HepG2 (cell line): ENCODE measurements around the gene PPP2R5B. TPM values are rescaled to one million over a fixed set of nuclear protein-coding genes. Genes with fewer than 3 reads are reported as not detected.

ENCODE experiments used
- ATAC-seq: fragments of 200-7000 bp; cut with Tn5 transposase; 3 replicates; pipeline ENCODE4 v1.9.1; 2020; ENCODE audit warnings: mild to moderate bottlenecking, moderate library complexity
- BruUV-seq: library from RNA; stranded (reverse); fragments of 400-500 nt; replicated peaks from 2 replicates; lab custom pipeline; 2021; lab: Mats Ljungman, UMichigan
- CTCF ChIA-PET: fragments of 300-600 bp; formaldehyde crosslinking; extraction: SDS; loops from one replicate; lab custom pipeline; 2021; ENCODE audit warnings: low total read pairs, inconsistent platforms, low intra/inter-chr PET ratio; lab: Yijun Ruan, JAX
- POLR2A ChIA-PET: fragments of 350-600 bp; sonication (Branson Sonifier 250); formaldehyde crosslinking; loops from one replicate; lab custom pipeline; 2020; ENCODE audit warnings: antibody characterized with exemption, inconsistent platforms; lab: Yijun Ruan, JAX
- DNase-seq: peaks from one replicate; pipeline ENCODE4 v3.0.0-alpha.2; 2015; ENCODE audit warnings: low spot score
- FAIRE-seq: peaks from 3 replicates; lab custom pipeline; 2011; peaks lifted over from hg19 to GRCh38; lab: Jason Lieb, UNC
- H2AFZ ChIP-seq: one replicate; pipeline ENCODE4 v1.6.1; 2011; ENCODE audit warnings: low read length, inconsistent platforms
- H3K27ac ChIP-seq: fragments of 300-600 bp; 3 replicates; pipeline ENCODE4 v1.8.0; 2011; ENCODE audit warnings: mixed run types, mild to moderate bottlenecking, mixed read lengths, low read length, inconsistent platforms; ENCODE audit not compliant: insufficient read depth; ENCODE audit errors: extremely low read length
- H3K27me3 ChIP-seq, 2 experiments: fragments of 200-600 bp in 1 of 2; 2 replicates in 1 of 2; 3 replicates in 1 of 2; pipeline versions ENCODE4 v1.6.0 to v1.8.0; 2011; ENCODE audit warnings: low read length in 2 of 2, mild to moderate bottlenecking in 2 of 2, moderate library complexity in 2 of 2, inconsistent platforms in 1 of 2; ENCODE audit not compliant: insufficient read depth in 2 of 2, control insufficient read depth in 1 of 2
- H3K36me3 ChIP-seq, 2 experiments: fragments of 200-600 bp in 1 of 2; replicated peaks in 1 of 2; 2 replicates in 1 of 2; 3 replicates in 1 of 2; pipeline versions ENCODE4 v1.5.1 to v1.8.0; 2011; ENCODE audit warnings: low read length in 2 of 2, inconsistent platforms in 1 of 2; ENCODE audit not compliant: insufficient read depth in 2 of 2, control insufficient read depth in 1 of 2
- H3K4me1 ChIP-seq: 2 replicates; pipeline ENCODE4 v1.5.1; 2012; ENCODE audit warnings: low read length, inconsistent platforms; ENCODE audit not compliant: insufficient read depth
- H3K4me2 ChIP-seq: 2 replicates; pipeline ENCODE4 v1.6.0; 2011; ENCODE audit warnings: low read depth, low read length, inconsistent platforms
- H3K4me3 ChIP-seq, 3 experiments: fragments of 200-600 bp in 1 of 3; sonication (generic), shearing (Covaris generic) in 1 of 3; replicated peaks in 1 of 3; 2 replicates each; pipeline ENCODE4 v1.5.1; 2011 to 2016; ENCODE audit warnings: low read length in 3 of 3, inconsistent platforms in 2 of 3, low read depth in 2 of 3, mild to moderate bottlenecking in 2 of 3, control low read depth in 1 of 3, mixed read lengths in 1 of 3; ENCODE audit not compliant: insufficient read depth in 1 of 3
- H3K79me2 ChIP-seq: one replicate; pipeline ENCODE4 v1.6.1; 2011; ENCODE audit warnings: low read length, inconsistent platforms; ENCODE audit not compliant: insufficient read depth
- H3K9ac ChIP-seq: 2 replicates; pipeline ENCODE4 v1.6.0; 2011; ENCODE audit warnings: mild to moderate bottlenecking, low read depth, low read length, inconsistent platforms; ENCODE audit not compliant: insufficient read depth
- H3K9me3 ChIP-seq: 2 replicates; pipeline ENCODE4 v1.5.1; 2012; ENCODE audit warnings: mild to moderate bottlenecking, low read length
- H4K20me1 ChIP-seq: 2 replicates; pipeline ENCODE4 v1.6.0; 2011; ENCODE audit warnings: inconsistent platforms, mild to moderate bottlenecking, low read length, moderate library complexity; ENCODE audit not compliant: insufficient read depth
- HMGA1 ChIP-seq: sonication (generic); formaldehyde crosslinking; conservative IDR thresholded peaks from 2 replicates; pipeline ENCODE4 v1.4.0; 2020; ENCODE audit warnings: missing genetic modification reagents
- HNRNPK ChIP-seq: fragments of 200-400 bp; formaldehyde crosslinking; IDR thresholded peaks from 2 replicates; pipeline ENCODE4 v1.6.1; 2018; ENCODE audit warnings: low read length, low read depth, moderate library complexity, mild to moderate bottlenecking; ENCODE audit not compliant: poor library complexity, severe bottlenecking
- KAT2B ChIP-seq: fragments of 150-350 bp; IDR thresholded peaks from 2 replicates; pipeline ENCODE4 v1.6.1; 2014; ENCODE audit warnings: low read depth, low read length, borderline replicate concordance
- KLF11 ChIP-seq: IDR thresholded peaks from 2 replicates; pipeline ENCODE4 v1.6.1; 2016; ENCODE audit warnings: missing compliant biosample characterization
- MBD4 ChIP-seq: IDR thresholded peaks from 2 replicates; pipeline ENCODE4 v1.6.1; 2012; ENCODE audit warnings: low read length, inconsistent platforms, borderline replicate concordance
- NFYC ChIP-seq: IDR thresholded peaks from 2 replicates; pipeline ENCODE4 v1.6.1; 2016; ENCODE audit warnings: missing genetic modification reagents, missing compliant biosample characterization
- POLR2AphosphoS5 ChIP-seq: IDR thresholded peaks from 2 replicates; pipeline ENCODE4 v1.6.1; 2012; ENCODE audit warnings: low read depth, low read length
- RXRA ChIP-seq: sonication (generic); formaldehyde crosslinking; IDR thresholded peaks from 2 replicates; pipeline ENCODE4 v1.5.1; 2020; ENCODE audit warnings: missing genetic modification reagents
- TEF ChIP-seq: sonication (generic); formaldehyde crosslinking; IDR thresholded peaks from 2 replicates; pipeline ENCODE4 v1.5.0; 2020; ENCODE audit warnings: missing genetic modification reagents
- TIGD3 ChIP-seq: sonication (generic); formaldehyde crosslinking; IDR thresholded peaks from 2 replicates; pipeline ENCODE4 v1.5.1; 2020; ENCODE audit warnings: mild to moderate bottlenecking, missing genetic modification reagents, borderline replicate concordance
- YEATS4 ChIP-seq: sonication (generic); formaldehyde crosslinking; IDR thresholded peaks from 2 replicates; pipeline ENCODE4 v1.4.0; 2020; ENCODE audit warnings: missing genetic modification reagents, borderline replicate concordance
- ZBTB46 ChIP-seq: sonication (generic); formaldehyde crosslinking; IDR thresholded peaks from 2 replicates; pipeline ENCODE4 v1.4.0; 2020; ENCODE audit warnings: mild to moderate bottlenecking, missing genetic modification reagents, borderline replicate concordance
- ZKSCAN8 ChIP-seq: IDR thresholded peaks from 2 replicates; pipeline ENCODE4 v1.6.1; 2016; ENCODE audit warnings: borderline replicate concordance, missing genetic modification reagents, missing compliant biosample characterization
- ZNF10 ChIP-seq: sonication (generic); formaldehyde crosslinking; IDR thresholded peaks from 2 replicates; pipeline ENCODE4 v1.4.0; 2020; ENCODE audit warnings: mild to moderate bottlenecking, low read depth, missing genetic modification reagents, borderline replicate concordance
- ZNF180 ChIP-seq: sonication (generic); formaldehyde crosslinking; IDR thresholded peaks from 2 replicates; pipeline ENCODE4 v1.4.0; 2020; ENCODE audit warnings: low read depth, missing genetic modification reagents, borderline replicate concordance
- ZNF546 ChIP-seq: sonication (generic); formaldehyde crosslinking; conservative IDR thresholded peaks from 2 replicates; pipeline ENCODE4 v1.8.1; 2023; ENCODE audit warnings: mild to moderate bottlenecking, missing genetic modification reagents
- ZNF576 ChIP-seq: sonication (generic); formaldehyde crosslinking; IDR thresholded peaks from 2 replicates; pipeline ENCODE4 v1.4.0; 2020; ENCODE audit warnings: mild to moderate bottlenecking, missing genetic modification reagents
- WGBS: methylation state at CpG from one replicate; pipeline ENCODE4 v1.1.6; 2017; ENCODE audit warnings: low lambda C conversion rate; 5-methylcytosine and 5-hydroxymethylcytosine counted together
- in situ Hi-C: cut with HindIII; loops from 2 replicates; pipeline ENCODE4 v1.10.0; 2017; ENCODE audit warnings: low pct_unique_long_range_greater_than_20kb; ENCODE audit not compliant: extremely low pct_ligation_motif_present
- intact Hi-C: fragments of 100-400 bp; cut with micrococcal nuclease; formaldehyde crosslinking; loops from one replicate; pipeline ENCODE4 v1.10.0; 2022; ENCODE audit not compliant: unreplicated experiment
- polyA plus RNA-seq, 8 experiments: library from polyadenylated mRNA; depleted of rRNA in 3 of 8; stranded (reverse) in 7 of 8; unstranded in 1 of 8; fragments of >200 nt; fragmentation: Illumina TruSeq in 4 of 8; extraction: Trizol in 4 of 8; gene quantifications; 2 replicates each; pipeline versions ENCODE4 v1.2.1 to v1.2.3, GENCODE V29; 2011 to 2016; ENCODE audit warnings: low read depth in 4 of 8, missing spikeins in 1 of 8, mixed read lengths in 1 of 8; ENCODE audit not compliant: insufficient read depth in 1 of 8
- total RNA-seq, 5 experiments: library from RNA; depleted of rRNA; stranded (reverse); fragments of >200 nt; fragmentation: Illumina TruSeq; extraction: Trizol; gene quantifications; 2 replicates each; pipeline ENCODE4 v1.2.3, GENCODE V29; 2016; ENCODE audit warnings: low read depth in 1 of 5

Gene PPP2R5B
- total and polyA plus RNA-seq, 2 of the 13 experiments (the other 11 are each of a cell fraction or from before 2014, with no cell fraction given): 2.3 to 8.3 TPM

- CTCF ChIA-PET: no interaction called here
- no peak for FAIRE-seq
- Histone ChIP-seq H3K27ac (no peak overlapping the region), H3K4me1 (no peaks in the 10 kb centered on the region), H4K20me1 (no peaks in the 10 kb centered on the region), H3K36me3 (no peaks in the 10 kb centered on the region), H3K9me3 (no peaks in the 10 kb centered on the region), H3K4me2 (no peak overlapping the region), H2AFZ (no peak overlapping the region), H3K27me3 (peaks cover 0 to 6% of the 10 kb centered on the region in 2 experiments; a peak in 2 of 5 replicates)
- intact Hi-C loops: no loop called here
- POLR2A ChIA-PET: no interaction called here
- in situ Hi-C loops: no loop called here
- TF ChIP-seq ZNF180 (no peak), RXRA (CRISPR knock-in tag) (no peak), ZBTB46 (no peak), POLR2AphosphoS5 (no peak), ZNF576 (CRISPR knock-in tag) (no peak), KAT2B (no peak), MBD4 (no peak), TIGD3 (CRISPR knock-in tag) (no peak), YEATS4 (CRISPR knock-in tag) (no peak), KLF11 (no peak), ZNF546 (CRISPR knock-in tag) (no peak), ZKSCAN8 (CRISPR knock-in tag) (no peak), NFYC (CRISPR knock-in tag) (no peak), ZNF10 (no peak), HMGA1 (no peak), TEF (CRISPR knock-in tag) (no peak), HNRNPK (no peak)
- TF ChIP-seq, all 625 proteins: peak for 0
- Histone ChIP-seq H3K9ac (no peak overlapping the region), H3K4me3 (no peak overlapping the region), H3K79me2 (no peaks in the 10 kb centered on the region)
- no TSS peak for BruUV-seq
- ATAC-seq (no peak), DNase-seq (no peak)
- WGBS: 78% methylated on average over 8 of the region's 8 CpGs
Measured at GRCh38 chr11:64970731-64971151, 46.3 kb downstream of the PPP2R5B start.
